HG03457 (cell line): ENCODE data around the gene FOXG1.

Source experiments
- ATAC-seq: cut with Tn5 transposase; IDR thresholded peaks from one replicate; pipeline ENCODE4 v1.9.1; 2021; ENCODE audit warnings: moderate number of reproducible peaks; ENCODE audit not compliant: unreplicated experiment

FOXG1 gene

DNA sequence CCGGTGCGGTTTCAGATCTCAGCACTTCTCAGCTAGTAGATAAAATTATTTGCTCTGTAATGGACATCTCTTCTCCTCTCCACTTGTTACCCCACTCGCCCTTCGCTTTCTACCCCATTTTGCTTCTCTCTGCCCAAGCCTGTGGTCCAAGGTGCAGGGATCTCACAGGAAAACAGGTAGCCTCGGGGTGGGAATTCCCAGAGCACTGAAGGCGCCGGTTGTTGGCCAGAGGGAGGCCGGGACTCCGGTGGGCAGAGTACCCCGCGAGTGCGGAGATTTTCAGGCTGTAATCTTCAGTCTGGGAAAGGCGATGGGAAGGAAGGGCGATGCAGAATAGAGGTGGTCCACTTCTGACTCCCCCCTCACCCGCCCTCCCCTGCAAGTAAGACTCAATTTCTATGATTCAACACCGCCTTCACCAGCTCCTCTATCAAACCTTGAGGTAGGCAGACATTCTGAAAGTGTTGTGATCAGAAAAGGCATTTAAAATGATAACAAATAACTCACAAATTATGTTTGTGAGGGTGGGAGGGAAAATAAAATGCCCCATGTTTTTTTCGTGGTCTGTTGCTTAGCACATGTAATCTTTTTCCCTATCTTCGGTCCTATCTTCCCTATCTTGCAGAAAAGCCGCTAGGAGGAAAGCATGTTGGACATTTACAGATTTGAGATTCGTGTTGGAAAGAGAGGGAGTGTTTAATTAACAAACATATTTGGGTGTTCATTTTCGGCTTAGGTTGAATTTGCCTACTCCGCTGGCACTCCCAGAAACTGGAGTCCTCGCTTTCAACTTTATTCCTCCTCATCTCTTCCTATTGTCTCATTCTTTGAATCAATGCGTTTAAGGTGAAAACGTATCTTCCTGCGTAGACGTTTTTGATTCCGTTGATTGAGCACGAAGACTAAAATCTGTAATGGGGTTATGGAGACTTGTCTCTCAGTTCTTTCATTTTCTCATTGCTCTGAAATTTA is 8.5 kb downstream of the FOXG1 start:
- no peak for ATAC-seq

DNA sequence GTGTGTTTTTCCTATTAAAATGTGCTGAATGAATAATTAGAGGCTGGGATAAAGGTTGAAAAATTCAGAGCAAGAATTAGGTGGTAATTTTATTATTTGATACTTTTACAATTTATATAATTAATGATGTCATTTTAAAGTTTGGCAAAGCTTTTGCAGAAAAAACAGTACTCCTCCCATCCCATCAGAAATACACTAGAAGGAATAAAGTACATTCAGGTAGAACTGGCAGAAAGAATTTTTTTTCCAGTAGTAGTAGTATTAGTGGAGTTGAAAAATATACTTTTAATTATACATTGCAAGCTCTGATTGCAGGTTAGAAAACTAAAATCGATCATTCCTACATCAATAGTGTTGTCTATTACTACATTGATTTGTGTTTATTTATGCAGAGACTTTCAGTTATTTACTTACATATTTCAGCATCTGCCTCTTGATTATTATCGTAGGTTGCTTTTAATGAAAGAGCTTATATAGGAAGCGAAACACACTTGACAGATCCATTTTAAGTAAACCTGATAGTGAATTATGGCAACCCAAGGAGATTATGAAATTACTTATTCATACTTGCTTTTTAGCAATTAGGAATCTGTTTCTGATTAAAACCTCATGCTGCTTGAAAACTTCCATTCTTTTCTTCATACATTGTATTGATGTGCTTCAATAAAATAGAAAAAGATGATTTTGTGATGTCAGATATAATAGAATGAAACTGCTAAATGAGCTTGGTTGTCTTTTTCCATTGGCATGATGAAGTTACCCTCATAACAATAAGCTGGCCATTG is 10.1 kb downstream of the FOXG1 start:
- ATAC-seq: no peak

- no peak for ATAC-seq
Measured at GRCh38 chr14:28777471-28778137, 11.0 kb downstream of the FOXG1 start.

DNA sequence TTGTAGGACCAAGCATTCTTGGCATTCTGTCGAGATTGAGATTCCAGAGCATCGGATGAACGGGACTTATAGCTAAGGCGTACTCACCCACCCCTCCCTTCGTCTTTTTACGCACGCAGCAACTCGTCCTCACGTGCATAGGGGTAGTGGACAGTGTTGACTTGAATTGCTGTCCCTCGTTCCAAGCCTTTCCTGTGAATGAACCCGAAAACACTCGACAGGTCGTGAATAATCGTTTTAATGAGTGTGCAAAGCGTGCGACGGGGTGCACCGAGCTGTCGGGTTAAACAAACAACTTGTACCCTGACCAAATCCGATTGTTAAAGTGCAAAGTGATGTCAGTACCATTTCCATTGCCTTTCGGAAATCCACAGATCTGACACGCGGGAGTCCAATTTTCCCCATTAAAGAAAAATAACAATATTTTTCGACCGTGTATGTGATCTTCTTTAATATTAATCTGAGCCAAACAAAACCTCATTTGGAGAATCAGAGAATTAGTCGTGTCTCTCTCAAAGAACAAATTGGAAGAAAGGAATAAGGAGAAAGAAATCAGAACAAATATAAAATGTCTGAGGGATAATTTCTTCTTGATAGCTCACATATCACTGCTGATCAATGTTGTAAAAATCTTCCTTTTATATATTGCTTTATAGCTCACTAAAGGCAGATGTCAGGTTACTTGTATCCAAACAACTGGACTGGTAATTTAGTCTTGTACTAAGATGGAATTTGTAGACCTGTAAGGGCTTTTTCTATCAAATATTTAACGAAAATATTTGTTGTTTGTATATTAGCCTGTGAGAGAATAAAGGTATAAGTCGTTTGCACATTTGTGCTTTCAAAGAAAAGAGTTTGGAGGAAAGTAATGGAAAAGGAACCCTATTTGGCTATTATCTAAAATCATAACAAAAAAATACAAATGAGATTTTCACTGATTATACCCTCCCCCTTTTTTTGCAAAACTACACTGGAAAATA is 11.8 kb downstream of the FOXG1 start:
- ATAC-seq: no peak

- no peak for ATAC-seq
Measured at GRCh38 chr14:28779456-28779855, 12.9 kb downstream of the FOXG1 start.

GRCh38 chr14:28780843-28781820 is 14.5 kb downstream of the FOXG1 start:
- ATAC-seq: no peak

GRCh38 chr14:28782301-28782700 is 15.7 kb downstream of the FOXG1 start:
- no peak for ATAC-seq

GRCh38 chr14:28783664-28784063 is 17.1 kb downstream of the FOXG1 start:
- no peak for ATAC-seq

- no peak for ATAC-seq
Measured at GRCh38 chr14:28784096-28785048, 17.8 kb downstream of the FOXG1 start.

GRCh38 chr14:28785096-28785952 is 18.7 kb downstream of the FOXG1 start:
- no peak for ATAC-seq

DNA sequence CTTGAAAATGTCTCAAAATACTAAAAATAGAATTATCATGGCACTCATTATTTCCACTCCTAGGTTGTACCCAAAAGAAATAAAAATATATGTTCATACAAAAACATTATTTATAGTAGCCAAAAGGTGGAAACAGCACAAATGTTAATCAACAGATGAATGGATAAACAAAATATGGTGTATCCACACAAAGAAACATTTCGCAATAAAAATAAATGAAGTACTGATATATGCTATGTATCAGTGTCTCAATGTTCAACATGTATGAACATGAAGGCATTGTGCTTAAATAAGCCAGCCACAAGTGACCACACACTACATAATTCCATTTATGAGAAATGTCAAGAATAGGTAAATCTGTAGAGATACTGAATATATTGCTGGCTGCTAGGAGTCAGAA is 40.9 kb downstream of the FOXG1 start:
- no peak for ATAC-seq

DNA sequence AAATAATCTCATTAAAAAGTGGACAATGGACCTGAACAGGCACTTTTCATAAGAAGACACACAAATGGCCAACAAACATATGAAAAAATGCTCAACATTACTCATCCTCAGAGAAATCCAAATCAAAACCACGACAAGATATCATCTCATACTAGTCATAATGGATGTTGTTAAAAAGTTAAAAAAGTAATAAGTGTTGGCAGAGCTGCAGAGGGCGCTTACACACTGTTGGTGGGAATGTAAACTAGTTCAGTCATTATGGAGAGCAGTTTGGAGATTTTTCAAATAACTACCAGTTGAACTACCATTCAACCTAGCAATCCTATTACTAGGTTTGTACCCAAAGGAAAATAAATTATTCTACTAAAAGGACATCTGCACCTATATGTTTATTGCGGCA is 47.2 kb downstream of the FOXG1 start:
- ATAC-seq: no peak
